ENCODE data around the gene DCANP1.

DCANP1 gene

GRCh38 chr5:135417083-135417482 lies 30.1 kb downstream of the DCANP1 start:
- no peak for DNase-seq

GRCh38 chr5:135405082-135405481 lies 42.1 kb downstream of the DCANP1 start:
- no peak for DNase-seq

DNA sequence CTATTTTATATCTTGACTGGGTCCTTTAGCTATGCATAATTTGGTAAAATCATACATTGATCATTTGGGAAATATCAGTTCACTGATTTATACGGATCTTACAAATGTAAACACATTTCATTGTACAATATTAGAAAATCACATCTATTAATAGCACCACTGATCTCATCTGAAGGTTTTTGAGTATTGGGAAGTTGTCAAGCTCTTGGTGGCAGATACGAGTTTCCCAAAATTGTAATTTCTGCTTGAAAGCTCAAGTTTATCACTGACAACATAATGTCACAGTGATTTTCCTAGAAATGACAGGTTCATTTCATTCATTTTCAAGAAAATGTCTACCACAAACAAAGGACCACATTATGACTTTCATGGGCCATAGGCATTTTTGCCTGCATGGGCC lies 45.1 kb downstream of the DCANP1 start:
- DNase-seq = no peak

DNA sequence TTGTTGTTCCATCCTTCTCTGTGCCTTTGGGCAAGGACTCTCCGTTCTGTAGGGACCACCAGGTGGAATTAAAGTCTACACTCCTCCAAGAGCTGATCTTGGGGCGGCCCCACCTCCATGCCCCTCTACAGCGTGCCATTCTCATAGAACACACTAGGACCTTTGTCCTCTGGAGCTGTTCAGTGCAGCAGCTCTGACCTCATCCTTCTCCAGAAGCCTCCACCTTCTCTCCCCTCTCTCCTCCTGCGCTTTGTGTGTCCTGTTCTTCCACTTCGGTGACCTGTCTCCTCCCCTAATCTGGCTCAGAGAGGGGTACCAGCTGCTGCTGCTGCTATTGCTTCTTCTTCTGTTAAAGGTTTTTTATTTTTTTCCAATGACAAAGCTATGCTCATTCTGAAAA lies 46.3 kb downstream of the DCANP1 start:
- no peak for DNase-seq

GRCh38 chr5:135399794-135400542 lies 47.2 kb downstream of the DCANP1 start:
- DNase-seq = no peak

- peak; percentile 59 for DNase-seq
These were observed 48.0 kb downstream of the DCANP1 start, which contains the start of gene MACROH2A1 for GRCh38 chr5:135398855-135399793. Gene MACROH2A1, minus strand, starts transcription at chr5:135399231. Its CDS starts 10,138 bp downstream, at chr5:135389093.

DNA sequence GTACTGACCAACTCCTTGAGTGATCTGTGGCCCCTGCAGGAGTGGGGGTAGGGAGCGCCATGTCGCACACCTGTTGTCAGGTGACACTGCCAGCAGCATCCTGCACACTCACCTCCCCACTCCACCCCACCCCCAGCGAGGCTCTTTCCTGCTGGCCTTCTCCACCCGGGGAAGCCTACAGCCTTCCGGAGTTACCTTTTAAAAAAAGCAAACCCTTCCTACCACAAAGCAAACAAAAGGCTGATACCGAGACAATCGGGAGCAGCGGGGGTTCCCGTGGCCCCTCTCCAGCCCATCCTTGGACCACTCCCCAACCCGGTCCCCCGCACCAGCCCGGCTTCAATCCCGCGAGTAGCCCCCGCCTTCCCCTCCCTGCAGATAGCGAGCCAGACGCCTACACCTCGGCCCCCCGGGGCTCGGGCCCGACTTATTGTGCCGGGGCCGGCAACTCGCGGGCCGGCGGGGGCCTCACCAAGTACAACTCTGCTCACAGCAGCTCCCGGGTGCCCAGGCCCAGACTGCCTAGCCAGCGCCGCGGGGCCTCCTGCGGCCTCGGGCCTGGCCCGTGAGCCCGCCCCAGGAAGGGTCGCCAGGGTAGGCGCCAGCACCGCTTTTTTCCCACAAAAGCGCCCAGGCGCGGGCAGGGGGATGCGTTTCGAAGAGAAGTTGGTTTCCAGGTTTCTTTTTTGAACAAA lies 48.8 kb downstream of the DCANP1 start:
- DNase-seq = no peak

- DNase-seq = no peak
These were observed 50.1 kb downstream of the DCANP1 start for GRCh38 chr5:135397084-135397483.

- no peak for DNase-seq
These were observed 50.6 kb downstream of the DCANP1 start for GRCh38 chr5:135396459-135397055.

GRCh38 chr5:135395866-135396265 lies 51.3 kb downstream of the DCANP1 start:
- no peak for DNase-seq

DNA sequence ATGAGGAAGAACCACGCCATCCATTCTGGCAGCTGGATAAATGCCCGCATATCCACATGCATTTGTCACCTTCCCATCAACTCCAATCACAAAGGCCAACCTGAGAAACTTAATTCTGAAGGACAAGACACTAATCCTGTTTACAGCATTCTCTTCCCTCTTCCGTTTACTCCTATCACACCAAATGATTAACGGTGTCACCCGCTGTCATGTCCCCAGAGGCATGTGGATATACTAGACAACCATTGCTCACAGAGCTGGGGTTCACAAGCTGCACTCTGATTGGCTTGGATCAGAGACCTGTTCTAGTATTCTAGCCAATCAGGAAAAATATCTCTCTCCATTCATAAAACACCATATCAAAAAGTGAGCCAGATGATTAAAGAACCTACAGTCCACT lies 51.7 kb downstream of the DCANP1 start:
- no peak for DNase-seq

Measured in GOT3 (cell line).